ENCODE data around the gene COLEC11. TPM values are rescaled to one million over a fixed set of nuclear protein-coding genes. Genes with fewer than 3 reads are reported as not detected.

The COLEC11 gene
- total and polyA plus RNA-seq, 2 experiments from 2014 or later: 1.3 to 1.5 TPM

DNA sequence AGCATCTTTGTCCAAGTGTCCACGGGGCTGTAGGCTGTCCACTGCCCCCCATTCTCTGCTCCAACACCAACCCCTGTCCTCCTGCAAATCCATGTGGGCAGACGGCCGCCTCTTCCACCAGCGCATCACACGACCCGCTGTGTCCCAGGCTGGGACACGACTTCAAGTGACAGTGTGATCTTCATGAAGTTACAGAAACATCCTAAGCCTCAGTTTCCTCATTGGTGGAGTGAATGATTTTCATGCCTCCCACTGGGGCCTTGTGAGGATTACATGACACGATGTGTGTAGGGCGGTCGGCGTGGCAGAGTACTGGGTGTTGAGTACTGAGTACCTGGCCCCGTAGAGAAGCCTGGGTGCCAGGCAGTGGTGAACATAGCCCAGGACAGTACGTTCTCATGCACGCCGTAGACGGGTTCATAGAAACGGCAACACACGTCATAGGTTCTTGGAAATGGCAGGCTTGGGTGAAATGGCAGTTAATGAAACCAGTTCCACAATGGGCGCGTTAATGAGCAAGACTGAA is 53.8 kb downstream of the COLEC11 start:
- H3F3A ChIP-seq (replicated peaks; ENCODE audit: low read depth): 0 out of 2 replicates have a peak, but pooled peaks cover 5% of the 10 kb centered on the region
- H3K4me1 ChIP-seq (ENCODE audit: insufficient read depth): no peaks in the 10 kb centered on the region; the same call in 1 of the 2 replicates
- peaks cover under 1% of the 10 kb centered on the region; the same call in 2 of the 3 replicates for H3K9me3 Mint-ChIP-seq
- H3K4me2 ChIP-seq: no peak overlapping the region
- no peaks in the 10 kb centered on the region for H3K36me3 ChIP-seq (ENCODE audit: insufficient read depth)
- H3K27ac Mint-ChIP-seq: no peak overlapping the region
- H3K79me2 ChIP-seq (replicated peaks; ENCODE audit: insufficient read depth): no peaks in the 10 kb centered on the region
- no peak overlapping the region for H3K4me3 ChIP-seq
- no peak for TF ChIP-seq JUNB (IDR thresholded peaks at IDR 0.05; ENCODE audit: unreplicated experiment)
- TF ChIP-seq, protein P1, sequence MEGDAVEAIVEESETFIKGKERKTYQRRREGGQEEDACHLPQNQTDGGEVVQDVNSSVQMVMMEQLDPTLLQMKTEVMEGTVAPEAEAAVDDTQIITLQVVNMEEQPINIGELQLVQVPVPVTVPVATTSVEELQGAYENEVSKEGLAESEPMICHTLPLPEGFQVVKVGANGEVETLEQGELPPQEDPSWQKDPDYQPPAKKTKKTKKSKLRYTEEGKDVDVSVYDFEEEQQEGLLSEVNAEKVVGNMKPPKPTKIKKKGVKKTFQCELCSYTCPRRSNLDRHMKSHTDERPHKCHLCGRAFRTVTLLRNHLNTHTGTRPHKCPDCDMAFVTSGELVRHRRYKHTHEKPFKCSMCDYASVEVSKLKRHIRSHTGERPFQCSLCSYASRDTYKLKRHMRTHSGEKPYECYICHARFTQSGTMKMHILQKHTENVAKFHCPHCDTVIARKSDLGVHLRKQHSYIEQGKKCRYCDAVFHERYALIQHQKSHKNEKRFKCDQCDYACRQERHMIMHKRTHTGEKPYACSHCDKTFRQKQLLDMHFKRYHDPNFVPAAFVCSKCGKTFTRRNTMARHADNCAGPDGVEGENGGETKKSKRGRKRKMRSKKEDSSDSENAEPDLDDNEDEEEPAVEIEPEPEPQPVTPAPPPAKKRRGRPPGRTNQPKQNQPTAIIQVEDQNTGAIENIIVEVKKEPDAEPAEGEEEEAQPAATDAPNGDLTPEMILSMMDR (conservative IDR thresholded peaks at IDR 0.05; ENCODE audit: low read depth in 2 of 2): no peak
- TF ChIP-seq, protein P2, sequence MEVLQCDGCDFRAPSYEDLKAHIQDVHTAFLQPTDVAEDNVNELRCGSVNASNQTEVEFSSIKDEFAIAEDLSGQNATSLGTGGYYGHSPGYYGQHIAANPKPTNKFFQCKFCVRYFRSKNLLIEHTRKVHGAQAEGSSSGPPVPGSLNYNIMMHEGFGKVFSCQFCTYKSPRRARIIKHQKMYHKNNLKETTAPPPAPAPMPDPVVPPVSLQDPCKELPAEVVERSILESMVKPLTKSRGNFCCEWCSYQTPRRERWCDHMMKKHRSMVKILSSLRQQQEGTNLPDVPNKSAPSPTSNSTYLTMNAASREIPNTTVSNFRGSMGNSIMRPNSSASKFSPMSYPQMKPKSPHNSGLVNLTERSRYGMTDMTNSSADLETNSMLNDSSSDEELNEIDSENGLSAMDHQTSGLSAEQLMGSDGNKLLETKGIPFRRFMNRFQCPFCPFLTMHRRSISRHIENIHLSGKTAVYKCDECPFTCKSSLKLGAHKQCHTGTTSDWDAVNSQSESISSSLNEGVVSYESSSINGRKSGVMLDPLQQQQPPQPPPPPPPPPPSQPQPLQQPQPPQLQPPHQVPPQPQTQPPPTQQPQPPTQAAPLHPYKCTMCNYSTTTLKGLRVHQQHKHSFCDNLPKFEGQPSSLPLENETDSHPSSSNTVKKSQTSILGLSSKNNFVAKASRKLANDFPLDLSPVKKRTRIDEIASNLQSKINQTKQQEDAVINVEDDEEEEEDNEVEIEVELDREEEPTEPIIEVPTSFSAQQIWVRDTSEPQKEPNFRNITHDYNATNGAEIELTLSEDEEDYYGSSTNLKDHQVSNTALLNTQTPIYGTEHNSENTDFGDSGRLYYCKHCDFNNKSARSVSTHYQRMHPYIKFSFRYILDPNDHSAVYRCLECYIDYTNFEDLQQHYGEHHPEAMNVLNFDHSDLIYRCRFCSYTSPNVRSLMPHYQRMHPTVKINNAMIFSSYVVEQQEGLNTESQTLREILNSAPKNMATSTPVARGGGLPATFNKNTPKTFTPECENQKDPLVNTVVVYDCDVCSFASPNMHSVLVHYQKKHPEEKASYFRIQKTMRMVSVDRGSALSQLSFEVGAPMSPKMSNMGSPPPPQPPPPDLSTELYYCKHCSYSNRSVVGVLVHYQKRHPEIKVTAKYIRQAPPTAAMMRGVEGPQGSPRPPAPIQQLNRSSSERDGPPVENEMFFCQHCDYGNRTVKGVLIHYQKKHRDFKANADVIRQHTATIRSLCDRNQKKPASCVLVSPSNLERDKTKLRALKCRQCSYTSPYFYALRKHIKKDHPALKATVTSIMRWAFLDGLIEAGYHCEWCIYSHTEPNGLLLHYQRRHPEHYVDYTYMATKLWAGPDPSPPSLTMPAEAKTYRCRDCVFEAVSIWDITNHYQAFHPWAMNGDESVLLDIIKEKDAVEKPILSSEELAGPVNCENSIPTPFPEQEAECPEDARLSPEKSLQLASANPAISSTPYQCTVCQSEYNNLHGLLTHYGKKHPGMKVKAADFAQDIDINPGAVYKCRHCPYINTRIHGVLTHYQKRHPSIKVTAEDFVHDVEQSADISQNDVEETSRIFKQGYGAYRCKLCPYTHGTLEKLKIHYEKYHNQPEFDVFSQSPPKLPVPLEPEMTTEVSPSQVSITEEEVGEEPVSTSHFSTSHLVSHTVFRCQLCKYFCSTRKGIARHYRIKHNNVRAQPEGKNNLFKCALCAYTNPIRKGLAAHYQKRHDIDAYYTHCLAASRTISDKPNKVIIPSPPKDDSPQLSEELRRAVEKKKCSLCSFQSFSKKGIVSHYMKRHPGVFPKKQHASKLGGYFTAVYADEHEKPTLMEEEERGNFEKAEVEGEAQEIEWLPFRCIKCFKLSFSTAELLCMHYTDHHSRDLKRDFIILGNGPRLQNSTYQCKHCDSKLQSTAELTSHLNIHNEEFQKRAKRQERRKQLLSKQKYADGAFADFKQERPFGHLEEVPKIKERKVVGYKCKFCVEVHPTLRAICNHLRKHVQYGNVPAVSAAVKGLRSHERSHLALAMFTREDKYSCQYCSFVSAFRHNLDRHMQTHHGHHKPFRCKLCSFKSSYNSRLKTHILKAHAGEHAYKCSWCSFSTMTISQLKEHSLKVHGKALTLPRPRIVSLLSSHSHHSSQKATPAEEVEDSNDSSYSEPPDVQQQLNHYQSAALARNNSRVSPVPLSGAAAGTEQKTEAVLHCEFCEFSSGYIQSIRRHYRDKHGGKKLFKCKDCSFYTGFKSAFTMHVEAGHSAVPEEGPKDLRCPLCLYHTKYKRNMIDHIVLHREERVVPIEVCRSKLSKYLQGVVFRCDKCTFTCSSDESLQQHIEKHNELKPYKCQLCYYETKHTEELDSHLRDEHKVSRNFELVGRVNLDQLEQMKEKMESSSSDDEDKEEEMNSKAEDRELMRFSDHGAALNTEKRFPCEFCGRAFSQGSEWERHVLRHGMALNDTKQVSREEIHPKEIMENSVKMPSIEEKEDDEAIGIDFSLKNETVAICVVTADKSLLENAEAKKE (CRISPR knock-in tag; IDR thresholded peaks at IDR 0.05): no peak
- no peak for TF ChIP-seq POLR2AphosphoS5 (IDR thresholded peaks at IDR 0.05; ENCODE audit: low read depth)
- no peak for TF ChIP-seq EZH2 (IDR thresholded peaks at IDR 0.05; ENCODE audit: low read depth, unreplicated experiment)
- no peak for TF ChIP-seq ZNF114 (CRISPR knock-in tag; IDR thresholded peaks at IDR 0.05)
- no peak for TF ChIP-seq CREB1 (CRISPR knock-in tag; IDR thresholded peaks at IDR 0.05; ENCODE audit: low read depth)
- TF ChIP-seq, protein P3, sequence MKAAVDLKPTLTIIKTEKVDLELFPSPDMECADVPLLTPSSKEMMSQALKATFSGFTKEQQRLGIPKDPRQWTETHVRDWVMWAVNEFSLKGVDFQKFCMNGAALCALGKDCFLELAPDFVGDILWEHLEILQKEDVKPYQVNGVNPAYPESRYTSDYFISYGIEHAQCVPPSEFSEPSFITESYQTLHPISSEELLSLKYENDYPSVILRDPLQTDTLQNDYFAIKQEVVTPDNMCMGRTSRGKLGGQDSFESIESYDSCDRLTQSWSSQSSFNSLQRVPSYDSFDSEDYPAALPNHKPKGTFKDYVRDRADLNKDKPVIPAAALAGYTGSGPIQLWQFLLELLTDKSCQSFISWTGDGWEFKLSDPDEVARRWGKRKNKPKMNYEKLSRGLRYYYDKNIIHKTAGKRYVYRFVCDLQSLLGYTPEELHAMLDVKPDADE (IDR thresholded peaks at IDR 0.05): no peak
- TF ChIP-seq, protein P4, sequence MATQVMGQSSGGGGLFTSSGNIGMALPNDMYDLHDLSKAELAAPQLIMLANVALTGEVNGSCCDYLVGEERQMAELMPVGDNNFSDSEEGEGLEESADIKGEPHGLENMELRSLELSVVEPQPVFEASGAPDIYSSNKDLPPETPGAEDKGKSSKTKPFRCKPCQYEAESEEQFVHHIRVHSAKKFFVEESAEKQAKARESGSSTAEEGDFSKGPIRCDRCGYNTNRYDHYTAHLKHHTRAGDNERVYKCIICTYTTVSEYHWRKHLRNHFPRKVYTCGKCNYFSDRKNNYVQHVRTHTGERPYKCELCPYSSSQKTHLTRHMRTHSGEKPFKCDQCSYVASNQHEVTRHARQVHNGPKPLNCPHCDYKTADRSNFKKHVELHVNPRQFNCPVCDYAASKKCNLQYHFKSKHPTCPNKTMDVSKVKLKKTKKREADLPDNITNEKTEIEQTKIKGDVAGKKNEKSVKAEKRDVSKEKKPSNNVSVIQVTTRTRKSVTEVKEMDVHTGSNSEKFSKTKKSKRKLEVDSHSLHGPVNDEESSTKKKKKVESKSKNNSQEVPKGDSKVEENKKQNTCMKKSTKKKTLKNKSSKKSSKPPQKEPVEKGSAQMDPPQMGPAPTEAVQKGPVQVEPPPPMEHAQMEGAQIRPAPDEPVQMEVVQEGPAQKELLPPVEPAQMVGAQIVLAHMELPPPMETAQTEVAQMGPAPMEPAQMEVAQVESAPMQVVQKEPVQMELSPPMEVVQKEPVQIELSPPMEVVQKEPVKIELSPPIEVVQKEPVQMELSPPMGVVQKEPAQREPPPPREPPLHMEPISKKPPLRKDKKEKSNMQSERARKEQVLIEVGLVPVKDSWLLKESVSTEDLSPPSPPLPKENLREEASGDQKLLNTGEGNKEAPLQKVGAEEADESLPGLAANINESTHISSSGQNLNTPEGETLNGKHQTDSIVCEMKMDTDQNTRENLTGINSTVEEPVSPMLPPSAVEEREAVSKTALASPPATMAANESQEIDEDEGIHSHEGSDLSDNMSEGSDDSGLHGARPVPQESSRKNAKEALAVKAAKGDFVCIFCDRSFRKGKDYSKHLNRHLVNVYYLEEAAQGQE (IDR thresholded peaks at IDR 0.05; ENCODE audit: unreplicated experiment): no peak
- no peak for TF ChIP-seq EZH2phosphoT487 (IDR thresholded peaks at IDR 0.05; ENCODE audit: unreplicated experiment)
- TF ChIP-seq ZNF331 (CRISPR knock-in tag; IDR thresholded peaks at IDR 0.05; ENCODE audit: low read depth): no peak
- no peak for TF ChIP-seq STAT1 (IDR thresholded peaks at IDR 0.05; ENCODE audit: unreplicated experiment)
- TF ChIP-seq NANOG (IDR thresholded peaks at IDR 0.05; ENCODE audit: borderline replicate concordance): no peak
- ATAC-seq (no peak), DNase-seq (ENCODE audit: low spot score) (no peak)
- peaks cover 10% of the 10 kb centered on the region for H3K4me1 Mint-ChIP-seq
- no peaks in the 10 kb centered on the region; the same call in 1 of the 3 replicates for H3K36me3 Mint-ChIP-seq (ENCODE audit: low read depth)
- no peaks in the 10 kb centered on the region for H4K20me1 ChIP-seq (replicated peaks; ENCODE audit: insufficient read depth)
- H3K27me3 ChIP-seq (ENCODE audit: insufficient read depth): 0 out of 2 replicates have a peak, but pooled peaks cover 4% of the 10 kb centered on the region
- H3K27ac ChIP-seq (ENCODE audit: low read depth): no peak overlapping the region
- peaks cover 15% of the 10 kb centered on the region for H3K27me3 Mint-ChIP-seq (ENCODE audit: insufficient read depth, low read depth, poor library complexity)
- H3K9me2 ChIP-seq (ENCODE audit: insufficient read depth): no peaks in the 10 kb centered on the region
- H3K4me3 Mint-ChIP-seq: no peak overlapping the region
- H2AFZ ChIP-seq: no peak overlapping the region

Measured in GM23338 (cell line).